ENCODE results near the gene VIT.

VIT gene

DNA sequence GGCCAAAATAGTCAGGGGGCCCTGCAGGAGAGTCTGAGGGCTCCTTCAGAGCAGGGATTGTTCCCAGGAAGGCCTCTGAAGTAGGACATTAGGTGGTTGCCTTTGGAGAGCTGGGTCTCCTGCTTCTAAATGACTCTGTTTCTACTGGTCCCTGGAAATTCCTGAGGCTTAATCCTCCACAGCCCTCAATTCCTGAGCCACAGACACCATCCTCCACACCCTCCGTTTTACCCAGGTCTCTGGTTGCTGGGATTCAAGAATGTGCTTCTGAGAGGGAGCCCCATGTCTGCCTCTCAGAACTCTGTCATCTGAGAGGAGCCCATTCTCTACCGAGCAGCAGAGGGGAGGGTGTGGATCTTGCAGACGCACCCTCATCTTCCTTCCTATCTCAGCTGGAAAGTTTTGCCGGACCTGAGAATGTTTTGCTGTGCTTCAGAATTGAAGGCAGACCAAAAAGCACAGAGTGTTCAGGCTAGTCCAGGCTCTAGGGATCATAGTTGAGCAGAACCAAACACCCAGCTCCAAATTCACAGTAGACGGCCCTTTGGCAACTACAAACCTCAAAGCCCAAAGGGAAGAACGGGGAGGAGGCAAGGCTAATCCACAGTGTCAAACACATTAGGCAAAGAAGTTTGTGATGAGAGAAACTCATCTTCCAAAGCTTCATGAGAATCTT is 8.1 kb downstream of the VIT start:
- H2AFZ ChIP-seq (ENCODE audit: low read length) = no peak overlapping the region
- H3K79me2 ChIP-seq (ENCODE audit: low read length) = no peaks in the 10 kb centered on the region

DNA sequence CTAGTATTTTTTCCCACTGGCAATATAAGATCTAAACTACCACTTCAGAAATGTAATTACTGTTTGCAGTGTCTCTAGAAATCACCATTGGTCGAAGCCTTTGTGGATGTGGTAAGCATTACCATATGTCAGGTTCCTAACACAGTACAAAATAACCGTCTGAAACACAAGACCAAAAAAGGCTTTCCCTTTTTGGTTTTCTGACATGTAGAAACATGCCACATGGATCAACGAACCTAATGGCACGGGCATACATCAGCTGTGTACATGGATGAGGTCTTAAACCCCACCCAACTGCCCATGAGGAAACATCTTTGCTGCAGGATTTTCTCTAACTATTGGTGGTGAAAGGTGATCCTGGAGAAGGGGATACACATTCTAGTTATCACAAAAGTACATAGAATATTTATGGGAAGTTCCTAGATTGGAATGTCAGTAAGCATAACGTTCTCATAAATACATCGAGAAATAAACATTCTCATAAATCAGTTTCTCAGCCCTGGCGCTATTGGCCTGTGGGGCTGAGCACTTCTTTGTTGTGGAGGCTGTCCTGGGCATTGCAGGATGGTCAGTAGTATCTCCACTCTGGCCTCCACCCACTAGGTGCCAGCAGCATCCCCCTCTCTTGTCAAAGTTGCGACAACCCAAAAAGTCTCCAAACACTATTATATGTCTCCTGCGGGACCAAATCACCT is 9.0 kb downstream of the VIT start:
- Histone ChIP-seq H3K27ac (ENCODE audit: low read length) (no peak overlapping the region), H3K4me1 (ENCODE audit: low read length) (no peaks in the 10 kb centered on the region), H3K27me3 (replicated peaks; ENCODE audit: insufficient read depth, low read length) (no peaks in the 10 kb centered on the region), H3K9me3 (replicated peaks; ENCODE audit: insufficient read depth, low read length) (no peaks in the 10 kb centered on the region), H2AFZ (ENCODE audit: low read length) (no peak overlapping the region), H3K9ac (ENCODE audit: low read length) (no peak overlapping the region), H3F3A (ENCODE audit: insufficient read depth, low read length) (no peaks in the 10 kb centered on the region), H3K79me2 (ENCODE audit: low read length) (no peaks in the 10 kb centered on the region), H3K9me2 (replicated peaks; ENCODE audit: insufficient read depth, low read length) (no peaks in the 10 kb centered on the region), H4K20me1 (ENCODE audit: insufficient read depth, low read length) (no peaks in the 10 kb centered on the region), H3K4me2 (ENCODE audit: low read depth, low read length) (no peak overlapping the region), H3K4me3 (ENCODE audit: low read length) (no peak overlapping the region), H3K36me3 (replicated peaks; ENCODE audit: insufficient read depth, low read length) (no peaks in the 10 kb centered on the region)
- DNase-seq = no peak
- TF ChIP-seq EZH2phosphoT487 (IDR thresholded peaks at IDR 0.05; ENCODE audit: low read length) (no peak), EZH2 (optimal IDR thresholded peaks at IDR 0.05; ENCODE audit: low read depth, low read length) (no peak)
- TF ChIP-seq, protein P1, sequence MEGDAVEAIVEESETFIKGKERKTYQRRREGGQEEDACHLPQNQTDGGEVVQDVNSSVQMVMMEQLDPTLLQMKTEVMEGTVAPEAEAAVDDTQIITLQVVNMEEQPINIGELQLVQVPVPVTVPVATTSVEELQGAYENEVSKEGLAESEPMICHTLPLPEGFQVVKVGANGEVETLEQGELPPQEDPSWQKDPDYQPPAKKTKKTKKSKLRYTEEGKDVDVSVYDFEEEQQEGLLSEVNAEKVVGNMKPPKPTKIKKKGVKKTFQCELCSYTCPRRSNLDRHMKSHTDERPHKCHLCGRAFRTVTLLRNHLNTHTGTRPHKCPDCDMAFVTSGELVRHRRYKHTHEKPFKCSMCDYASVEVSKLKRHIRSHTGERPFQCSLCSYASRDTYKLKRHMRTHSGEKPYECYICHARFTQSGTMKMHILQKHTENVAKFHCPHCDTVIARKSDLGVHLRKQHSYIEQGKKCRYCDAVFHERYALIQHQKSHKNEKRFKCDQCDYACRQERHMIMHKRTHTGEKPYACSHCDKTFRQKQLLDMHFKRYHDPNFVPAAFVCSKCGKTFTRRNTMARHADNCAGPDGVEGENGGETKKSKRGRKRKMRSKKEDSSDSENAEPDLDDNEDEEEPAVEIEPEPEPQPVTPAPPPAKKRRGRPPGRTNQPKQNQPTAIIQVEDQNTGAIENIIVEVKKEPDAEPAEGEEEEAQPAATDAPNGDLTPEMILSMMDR (IDR thresholded peaks at IDR 0.05; ENCODE audit: low read length) = no peak

More for the DNA sequence above, 8.1 kb downstream of the VIT start:
- Histone ChIP-seq H3K4me1 (ENCODE audit: low read length) (no peaks in the 10 kb centered on the region), H3F3A (ENCODE audit: insufficient read depth, low read length) (no peaks in the 10 kb centered on the region), H3K4me3 (ENCODE audit: low read length) (no peak overlapping the region), H3K27ac (ENCODE audit: low read length) (no peak overlapping the region), H3K4me2 (ENCODE audit: low read depth, low read length) (no peak overlapping the region), H3K9ac (ENCODE audit: low read length) (no peak overlapping the region), H3K27me3 (replicated peaks; ENCODE audit: insufficient read depth, low read length) (no peaks in the 10 kb centered on the region), H3K36me3 (replicated peaks; ENCODE audit: insufficient read depth, low read length) (no peaks in the 10 kb centered on the region), H3K9me2 (replicated peaks; ENCODE audit: insufficient read depth, low read length) (no peaks in the 10 kb centered on the region), H4K20me1 (ENCODE audit: insufficient read depth, low read length) (no peaks in the 10 kb centered on the region), H3K9me3 (replicated peaks; ENCODE audit: insufficient read depth, low read length) (no peaks in the 10 kb centered on the region)
- DNase-seq = no peak
- TF ChIP-seq EZH2phosphoT487 (IDR thresholded peaks at IDR 0.05; ENCODE audit: low read length) (no peak), EZH2 (optimal IDR thresholded peaks at IDR 0.05; ENCODE audit: low read depth, low read length) (no peak)
- TF ChIP-seq, protein P1 (IDR thresholded peaks at IDR 0.05; ENCODE audit: low read length) = no peak

DNA sequence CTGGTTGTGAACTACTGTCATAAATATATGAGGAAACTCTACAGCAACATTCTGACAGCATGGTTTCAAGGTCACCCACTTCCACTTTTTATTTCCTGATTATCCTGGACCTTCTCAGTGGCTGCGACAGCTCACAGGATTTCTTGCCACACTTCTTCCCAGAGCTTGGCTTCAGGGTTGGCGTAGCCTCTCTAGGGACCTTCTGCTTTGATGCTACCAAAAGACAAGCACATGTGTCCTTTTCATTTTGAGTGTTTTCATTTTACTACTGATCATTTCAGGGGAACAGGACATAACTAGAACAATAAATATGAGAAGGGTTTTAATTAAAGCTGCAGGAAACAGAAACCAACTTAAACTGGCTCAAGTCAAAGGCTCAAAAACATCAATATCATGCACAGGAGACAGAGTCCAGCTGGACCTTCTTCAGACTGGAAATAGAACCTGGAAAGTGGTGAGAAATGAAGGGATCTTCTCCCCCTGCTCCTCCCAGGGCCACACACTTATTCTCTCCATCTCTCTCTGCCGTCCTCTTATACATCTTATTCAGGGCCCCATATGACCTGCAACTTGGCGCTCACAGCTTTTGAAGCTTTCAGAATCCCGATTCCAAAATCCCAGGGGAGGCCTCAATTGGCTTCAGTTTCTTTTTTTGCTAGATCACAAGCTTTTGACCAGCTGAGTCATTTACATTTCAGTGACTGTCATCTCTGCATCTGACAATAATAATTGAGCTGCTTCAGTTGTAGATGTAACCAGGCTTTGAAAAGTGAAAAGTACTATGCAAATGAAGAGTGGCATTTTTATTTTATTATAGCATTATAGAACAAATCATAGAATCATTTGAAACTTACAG is 9.7 kb downstream of the VIT start:
- no peaks in the 10 kb centered on the region for H3K9me2 ChIP-seq (replicated peaks; ENCODE audit: insufficient read depth, low read length)
- no peak overlapping the region for H3K27ac ChIP-seq (ENCODE audit: low read length)
- H3K27me3 ChIP-seq (replicated peaks; ENCODE audit: insufficient read depth, low read length) = no peaks in the 10 kb centered on the region
- TF ChIP-seq EZH2 (optimal IDR thresholded peaks at IDR 0.05; ENCODE audit: low read depth, low read length) (no peak), EZH2phosphoT487 (IDR thresholded peaks at IDR 0.05; ENCODE audit: low read length) (no peak)
- TF ChIP-seq, protein P1 (IDR thresholded peaks at IDR 0.05; ENCODE audit: low read length) = no peak
- H3K79me2 ChIP-seq (ENCODE audit: low read length) = no peaks in the 10 kb centered on the region
- no peak overlapping the region for H3K4me2 ChIP-seq (ENCODE audit: low read depth, low read length)
- H3K4me1 ChIP-seq (ENCODE audit: low read length) = no peaks in the 10 kb centered on the region
- no peak overlapping the region for H3K4me3 ChIP-seq (ENCODE audit: low read length)
- no peak overlapping the region for H2AFZ ChIP-seq (ENCODE audit: low read length)
- no peaks in the 10 kb centered on the region for H4K20me1 ChIP-seq (ENCODE audit: insufficient read depth, low read length)
- no peaks in the 10 kb centered on the region for H3K9me3 ChIP-seq (replicated peaks; ENCODE audit: insufficient read depth, low read length)
- no peak for DNase-seq
- H3F3A ChIP-seq (ENCODE audit: insufficient read depth, low read length) = no peaks in the 10 kb centered on the region
- no peaks in the 10 kb centered on the region for H3K36me3 ChIP-seq (replicated peaks; ENCODE audit: insufficient read depth, low read length)
- H3K9ac ChIP-seq (ENCODE audit: low read length) = no peak overlapping the region
